Cortex of kidney (tissue), 1 donor: ENCODE data around the gene DECR2.
"Not testable (repeated sequence)": the region's sequence is repeated elsewhere in the genome, so short reads cannot be mapped to it uniquely, and the experiment has no call there.

Experiments used
- DNase-seq: peaks from one replicate; lab custom pipeline; 2025; lab: John Stamatoyannopoulos, UW

DECR2 gene

DNA sequence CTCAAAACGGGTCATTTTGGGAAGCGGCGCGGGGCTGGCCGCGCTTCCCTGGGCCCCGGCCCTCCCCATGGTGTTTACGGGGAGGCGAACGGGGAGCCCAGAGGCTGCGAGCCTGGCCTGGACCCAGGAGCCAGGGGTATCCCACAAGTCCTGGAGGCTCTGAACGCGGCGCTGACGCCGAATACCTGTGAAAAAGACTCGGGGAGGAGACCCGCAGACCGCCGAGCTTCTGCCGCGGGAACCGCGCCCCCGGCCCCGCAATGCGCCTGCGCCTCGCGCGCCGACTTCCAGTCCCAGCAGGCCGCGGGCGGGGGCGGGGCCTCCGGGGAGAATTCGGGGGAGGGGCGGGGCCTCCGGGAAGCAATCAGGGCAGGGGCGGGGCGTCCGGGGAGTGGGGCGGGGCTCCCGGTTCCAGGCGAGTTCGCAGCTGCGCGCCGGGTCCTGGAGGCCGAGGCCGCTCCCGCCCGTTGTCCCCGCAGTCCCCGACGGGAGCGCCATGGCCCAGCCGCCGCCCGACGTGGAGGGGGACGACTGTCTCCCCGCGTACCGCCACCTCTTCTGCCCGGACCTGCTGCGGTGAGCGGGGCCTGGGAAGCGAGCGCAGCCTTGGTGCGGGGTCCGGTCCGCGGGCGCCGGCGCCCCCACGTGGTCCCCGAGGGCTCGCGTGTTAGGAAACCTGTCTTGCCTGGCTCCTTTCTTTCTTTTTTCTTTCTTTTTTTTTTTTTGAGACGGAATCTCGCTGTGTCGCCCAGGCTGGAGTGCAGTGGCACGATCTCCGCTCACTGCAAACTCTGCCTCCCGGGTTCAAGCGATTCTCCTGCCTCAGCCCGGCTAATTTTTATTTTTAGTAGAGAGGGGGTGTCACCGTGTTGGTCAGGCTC, at the start of gene DECR2:
Gene DECR2 (plus strand): TSS at position 418 of the 881 bp plus-strand sequence. CDS start 79 bp downstream, at position 497.
- DNase-seq = no peak

GRCh38 chr16:352547-353403, 48.9 kb upstream of the DECR2 start, which contains the start of gene AXIN1:
Gene AXIN1 (minus strand): TSS chr16:352723. CDS start chr16:347025, 5,698 bp downstream.
- DNase-seq = no peak

DNA sequence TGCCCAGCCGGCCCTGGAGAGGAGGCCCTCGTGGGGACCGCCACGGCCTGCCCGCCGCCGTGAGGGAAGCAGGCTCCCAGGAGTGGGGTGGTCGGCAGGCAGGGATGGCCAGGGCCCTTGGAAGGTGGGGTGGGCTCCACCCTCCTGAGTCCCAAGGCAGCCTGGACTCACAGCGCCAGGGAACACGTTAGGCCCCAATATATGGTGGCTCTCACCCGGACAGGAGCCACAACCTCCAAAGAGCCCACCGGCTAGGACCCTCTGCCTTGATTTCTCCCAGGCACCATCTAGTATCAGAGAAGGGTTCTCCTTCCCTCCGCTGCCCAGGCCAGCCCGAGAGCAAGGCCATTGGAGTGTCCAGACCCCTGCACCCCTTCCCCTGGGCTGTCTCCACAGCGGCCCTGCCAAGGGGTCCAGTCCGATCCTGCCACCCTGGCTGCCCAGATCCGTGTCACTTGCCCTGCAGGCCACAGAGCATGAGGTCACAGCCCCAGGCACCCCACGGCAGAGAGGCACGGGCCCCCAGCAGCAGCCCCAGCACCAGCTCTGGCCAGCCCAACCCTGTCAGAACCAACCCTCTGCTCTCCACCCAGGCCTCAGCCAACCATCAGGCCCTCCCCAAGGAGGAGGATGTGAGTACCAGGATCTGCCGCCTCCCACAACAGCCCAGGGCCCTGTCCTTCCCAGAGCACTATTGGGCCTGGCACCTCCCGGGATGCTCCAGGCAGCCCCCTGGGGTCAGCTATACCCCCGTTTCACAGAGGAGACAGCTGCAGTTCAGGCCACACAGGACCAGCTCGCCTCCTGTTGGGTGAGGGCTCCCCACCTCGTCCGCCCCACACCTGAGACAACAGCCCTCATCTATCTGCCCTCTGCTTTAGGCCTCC, 48.0 kb upstream of the DECR2 start:
- no peak for DNase-seq

DNA sequence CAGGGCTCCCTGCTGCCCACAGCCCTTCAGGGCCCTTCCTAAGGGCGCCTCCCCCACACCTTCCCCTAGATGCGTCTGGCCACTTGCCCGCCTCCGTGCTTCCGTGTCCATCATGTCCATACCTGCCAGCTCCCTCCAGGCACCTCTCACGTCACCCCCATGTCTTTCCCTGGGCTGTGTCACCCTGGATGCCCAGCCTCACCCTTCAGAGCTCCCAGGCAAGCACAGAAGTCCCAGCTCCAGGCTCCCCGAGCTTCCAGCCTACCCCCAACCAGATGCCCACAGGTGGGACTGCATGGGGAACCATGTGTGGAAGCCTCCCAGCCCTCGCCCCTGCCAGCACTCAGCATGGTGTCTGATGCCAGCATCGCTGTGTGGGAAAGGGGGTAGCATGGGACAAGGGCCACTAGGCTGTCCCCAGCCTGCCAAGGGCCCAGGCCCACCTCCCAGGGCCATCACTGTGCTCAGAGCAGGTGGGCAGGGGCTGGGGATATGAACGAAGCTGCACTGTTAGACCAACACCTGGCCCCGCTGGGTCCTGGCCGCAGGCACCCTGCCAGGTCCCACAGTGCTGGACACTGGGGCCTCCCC, 47.3 kb upstream of the DECR2 start:
- no peak for DNase-seq

DNA sequence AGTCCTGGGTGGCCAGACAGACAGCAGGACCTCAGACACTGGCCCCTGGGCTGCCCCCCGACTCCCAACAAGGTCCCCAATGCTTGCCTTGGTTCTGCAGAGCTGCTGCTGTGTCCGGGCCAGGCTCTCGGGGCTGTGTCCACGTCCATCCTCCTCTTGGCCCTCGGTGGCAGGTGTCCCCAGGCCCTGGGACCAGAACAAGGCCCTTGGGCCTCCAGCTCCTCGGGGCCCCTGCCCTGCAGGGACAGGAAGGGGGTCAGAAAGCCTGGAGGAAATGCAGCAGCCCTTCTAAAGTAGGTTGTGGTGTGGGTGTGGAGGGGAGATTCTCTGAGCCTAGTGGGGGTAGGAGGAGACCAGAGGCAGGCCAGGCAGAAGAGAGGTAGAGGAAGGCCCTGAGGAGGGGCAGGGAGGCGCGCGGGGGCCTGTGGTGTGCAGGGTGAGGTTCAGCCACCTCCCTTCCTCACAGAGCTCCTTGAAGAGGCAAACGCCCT, 46.7 kb upstream of the DECR2 start:
- no peak for DNase-seq

DNA sequence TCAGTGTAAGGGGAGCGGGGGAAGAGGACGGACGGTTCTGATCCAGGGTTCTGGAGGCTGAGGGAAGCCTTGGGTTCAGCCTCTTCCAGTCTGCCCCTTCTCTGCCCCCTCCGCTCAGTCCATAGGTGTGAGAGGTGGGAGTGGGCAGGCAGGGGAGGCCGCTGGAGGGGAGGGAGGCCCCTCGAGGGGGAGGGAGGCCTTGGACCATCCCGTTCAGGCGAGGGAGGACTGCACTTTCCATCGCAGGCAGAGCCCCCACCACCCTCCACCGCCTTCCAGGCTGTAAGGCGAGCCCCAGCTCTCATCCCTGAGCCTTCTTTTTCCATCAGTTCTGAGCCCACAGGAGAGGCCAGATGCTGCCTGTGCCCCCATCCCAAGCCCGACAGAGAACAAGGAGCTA, 44.9 kb upstream of the DECR2 start:
- no peak for DNase-seq

GRCh38 chr16:359067-359763, 42.5 kb upstream of the DECR2 start:
- DNase-seq = no peak

GRCh38 chr16:359871-360697, 41.6 kb upstream of the DECR2 start:
- no peak for DNase-seq

GRCh38 chr16:360698-361336, 40.9 kb upstream of the DECR2 start:
- DNase-seq = no peak

DNA sequence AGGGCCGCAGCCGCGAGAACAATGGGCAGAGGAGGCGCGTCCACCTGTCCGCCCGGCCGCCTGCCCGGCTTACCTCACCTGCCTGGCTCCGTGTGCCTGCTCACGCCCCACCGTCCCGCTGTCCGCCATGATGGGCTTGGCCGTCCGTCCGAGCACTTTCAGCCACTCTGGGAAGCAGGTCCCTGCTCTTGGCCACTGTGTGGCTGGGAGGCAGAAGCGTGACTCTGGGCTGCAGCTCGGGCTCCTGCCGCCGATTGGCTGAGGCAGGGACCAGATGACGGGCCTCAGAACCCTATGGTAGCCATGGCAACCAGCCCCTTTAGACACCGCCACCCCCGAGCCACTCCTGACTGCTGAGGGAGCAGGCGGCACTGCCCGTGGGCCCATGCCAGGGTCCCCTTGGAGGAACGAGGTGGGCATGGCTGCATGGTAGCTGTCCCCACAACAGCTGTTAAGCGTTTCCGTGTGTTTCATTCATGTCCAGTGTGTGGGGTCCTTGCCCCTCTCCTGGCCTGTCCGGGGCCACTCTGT, 40.3 kb upstream of the DECR2 start:
- DNase-seq = no peak

DNA sequence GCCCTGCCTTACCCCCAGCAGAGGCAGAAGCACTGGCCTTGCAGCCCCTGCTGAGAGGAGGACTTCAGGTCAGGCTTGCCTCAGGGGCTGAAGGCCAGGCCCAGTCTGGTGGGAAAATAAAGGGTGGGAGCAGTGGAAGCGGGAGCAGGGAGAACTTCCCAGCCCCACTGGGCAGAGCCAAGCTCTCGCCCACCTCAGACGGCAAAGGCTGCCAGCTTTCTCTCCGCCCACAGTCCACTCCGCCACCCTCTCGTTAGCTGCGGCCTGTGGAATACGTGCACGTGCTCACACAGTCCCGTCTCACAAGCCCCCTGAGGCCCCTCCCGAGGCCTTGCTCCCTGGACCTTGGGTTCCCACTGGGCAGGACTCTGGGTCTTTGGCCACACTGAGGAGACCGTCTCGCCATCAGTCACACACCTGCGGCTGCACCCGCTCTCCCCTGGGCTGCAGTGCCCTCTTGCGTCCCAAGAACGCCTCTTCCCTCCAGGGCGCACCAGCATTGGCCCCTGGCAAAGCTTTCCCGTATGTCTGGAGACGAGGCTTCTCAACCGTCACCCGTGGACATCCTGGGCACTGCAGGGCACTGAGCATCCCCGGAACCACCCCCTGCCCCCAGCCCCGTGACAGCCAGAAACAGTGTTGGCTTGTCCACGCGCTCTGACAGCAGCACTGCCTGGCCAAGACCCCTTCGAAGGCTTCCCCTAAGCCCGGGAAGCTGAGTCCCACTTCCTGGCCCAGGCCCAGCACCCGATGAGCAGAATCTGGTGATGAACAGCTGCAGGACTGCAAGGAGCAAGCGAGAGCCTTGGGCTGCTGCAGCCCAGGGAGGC, 39.6 kb upstream of the DECR2 start:
- DNase-seq = no peak

DNA sequence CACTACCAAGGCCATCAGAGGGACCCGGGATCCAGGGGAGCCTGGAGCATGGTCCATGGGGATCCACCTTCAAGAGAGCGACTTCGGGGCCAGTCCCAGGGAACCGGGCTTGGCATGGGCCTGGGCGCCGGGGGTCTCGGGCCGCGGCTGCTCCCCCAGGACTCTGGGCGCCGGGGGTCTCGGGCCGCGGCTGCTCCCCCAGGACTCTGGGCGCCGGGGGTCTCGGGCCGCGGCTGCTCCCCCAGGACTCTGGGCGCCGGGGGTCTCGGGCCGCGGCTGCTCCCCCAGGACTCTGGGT, 39.0 kb upstream of the DECR2 start:
- DNase-seq = not testable (repeated sequence)

- no peak for DNase-seq
These were observed 38.4 kb upstream of the DECR2 start for GRCh38 chr16:363110-363765.

GRCh38 chr16:363766-364490, 37.8 kb upstream of the DECR2 start:
- no peak for DNase-seq

DNA sequence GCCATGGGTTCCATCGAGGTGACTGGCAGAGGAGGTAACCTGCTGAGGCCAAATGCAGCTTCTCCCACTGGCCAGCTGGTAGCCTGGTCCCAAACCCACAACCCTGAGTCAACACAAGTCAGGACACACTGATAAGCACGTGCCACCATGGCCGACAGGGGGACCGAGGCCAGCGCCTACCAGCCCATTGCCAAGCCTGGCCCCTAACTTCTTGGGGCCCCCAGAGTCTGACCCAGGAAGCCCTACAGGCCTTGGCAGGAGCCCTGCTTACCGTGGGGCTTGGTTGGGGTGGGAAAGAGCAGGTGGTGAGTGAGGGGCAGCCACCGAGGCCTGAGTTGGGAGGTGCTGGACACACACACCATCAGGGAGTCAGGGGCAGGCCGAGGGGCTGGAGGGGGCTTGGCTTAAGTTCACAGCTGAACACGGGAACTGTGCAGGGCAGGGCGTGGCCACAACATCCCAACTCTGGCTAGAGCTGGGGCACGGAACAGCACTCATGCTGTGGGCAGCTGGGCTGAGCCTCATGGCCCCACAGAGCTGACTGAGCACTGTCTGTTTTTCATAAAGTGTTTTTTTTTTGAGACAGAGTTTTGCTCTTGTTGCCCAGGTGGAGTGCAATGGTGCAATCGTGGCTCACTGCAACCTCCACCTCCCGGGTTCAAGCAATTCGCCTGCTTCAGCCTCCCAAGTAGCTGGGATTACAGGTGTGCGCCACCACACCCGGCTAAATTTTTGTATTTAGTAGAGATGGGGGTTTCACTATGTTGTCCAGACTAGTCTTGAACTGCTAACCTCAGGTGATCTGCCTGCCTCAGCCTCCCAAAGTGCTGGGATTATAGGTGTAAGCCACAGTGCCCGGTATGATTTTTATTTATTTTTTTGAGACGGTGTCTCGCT, 36.8 kb upstream of the DECR2 start:
- no peak for DNase-seq

DNA sequence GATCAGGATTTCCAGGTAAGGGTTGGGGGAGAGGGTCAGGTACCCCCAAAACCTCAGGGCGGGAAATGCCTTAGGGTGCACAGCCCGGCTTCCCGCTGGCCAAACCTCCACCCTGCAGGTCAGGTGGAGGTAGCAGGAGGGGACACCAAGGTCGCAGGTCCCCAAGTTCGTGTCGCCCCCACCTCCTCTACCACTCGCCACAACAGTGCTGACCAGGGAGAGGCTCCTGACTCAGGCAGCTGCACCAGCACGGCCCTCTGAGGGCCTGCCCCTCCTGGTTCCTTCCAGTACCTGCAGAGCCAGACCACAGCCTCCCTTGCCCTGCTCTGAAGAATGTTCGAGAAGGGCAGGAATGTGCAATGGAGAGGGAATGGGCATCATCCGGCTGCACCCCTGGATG, 35.2 kb upstream of the DECR2 start:
- no peak for DNase-seq
